Tibial artery (tissue), 4 donors: ENCODE results near the gene LSMEM2.

Experiments used
- DNase-seq, 2 donors: peaks; one replicate each; pipeline ENCODE4 v3.0.0-alpha.2; 2019
- H3K27ac ChIP-seq, 2 donors: fragments of 200-600 bp; sonication (generic) in 1 of 2; 1 replicate in 1 of 2; 2 replicates in 1 of 2; pipeline ENCODE4 v1.5.1; 2018 to 2019; ENCODE audit warnings: mild to moderate bottlenecking in 1 of 2
- H3K27me3 ChIP-seq, 2 donors: fragments of 200-600 bp; sonication (generic) in 1 of 2; one replicate each; pipeline versions ENCODE4 v1.5.1 to v1.6.0; 2016 to 2019
- H3K36me3 ChIP-seq, 3 donors: fragments of 200-600 bp; sonication (generic) in 2 of 3; one replicate each; pipeline ENCODE4 v1.5.1; 2016 to 2019; ENCODE audit warnings: mild to moderate bottlenecking in 2 of 3
- H3K4me1 ChIP-seq, 4 donors: fragments of 200-600 bp; sonication (generic) in 2 of 4; 1 replicate in 3 of 4; 2 replicates in 1 of 4; pipeline ENCODE4 v1.5.1; 2016 to 2019
- H3K4me3 ChIP-seq, 2 donors: fragments of 200-600 bp; sonication (generic) in 1 of 2; 1 replicate in 1 of 2; 2 replicates in 1 of 2; pipeline ENCODE4 v1.5.1; 2018 to 2019; ENCODE audit warnings: mild to moderate bottlenecking in 2 of 2
- H3K9me3 ChIP-seq, 3 donors: fragments of 200-600 bp; sonication (generic) in 1 of 3; one replicate each; pipeline ENCODE4 v1.5.1; 2016 to 2019
- CTCF ChIP-seq, 2 experiments: fragments of 200-600 bp in 1 of 2; fragments of 450-650 bp in 1 of 2; IDR thresholded peaks; one replicate each; pipeline ENCODE4 v1.5.1; 2017 to 2019; ENCODE audit warnings: antibody characterized with exemption in 2 of 2, mild to moderate bottlenecking in 1 of 2, moderate library complexity in 1 of 2
- intact Hi-C: fragments of 100-400 bp; cut with DNase I; formaldehyde crosslinking; loops from one replicate; pipeline ENCODE4 v1.15.0; 2023; ENCODE audit warnings: low total_unique reads

LSMEM2 gene

DNA sequence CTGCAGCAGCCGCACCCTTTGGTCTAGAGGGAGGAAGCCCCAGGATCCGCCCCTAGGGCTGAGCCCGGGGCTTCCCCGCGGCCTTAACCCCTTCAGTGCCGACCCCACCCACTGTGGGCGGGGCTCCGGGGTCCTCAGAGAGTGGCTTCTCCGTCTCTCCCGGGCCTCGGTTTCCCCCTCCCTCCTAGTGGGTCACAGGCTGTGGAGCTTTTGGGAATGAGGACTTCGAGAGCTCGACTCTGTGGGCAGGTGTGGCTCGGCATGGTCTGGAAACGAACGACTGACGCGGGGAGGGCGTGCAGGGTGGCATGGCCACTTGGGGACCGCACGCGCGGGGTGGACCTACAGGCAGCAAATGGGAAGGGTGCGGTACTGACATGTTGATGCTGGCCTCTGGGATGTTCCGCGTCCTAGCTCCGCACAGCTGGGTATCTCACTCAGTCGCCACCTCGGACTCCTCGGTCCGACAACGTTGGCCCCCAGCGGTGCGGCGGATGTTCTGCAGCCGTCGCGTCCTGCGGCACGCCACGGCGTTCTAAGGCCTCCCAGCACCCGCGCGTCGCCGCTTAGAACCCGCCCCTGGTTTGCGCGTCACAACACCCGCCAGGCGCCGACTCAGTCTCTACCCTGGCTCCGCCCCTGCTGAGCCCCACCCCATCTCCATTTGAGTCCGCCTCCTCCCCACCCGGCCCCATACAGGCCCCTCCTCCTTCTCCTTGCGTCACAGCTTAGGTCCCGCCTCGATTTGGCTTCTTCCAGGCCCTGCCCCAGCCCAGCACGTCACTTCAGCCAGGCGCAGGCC lies 20.1 kb downstream of the LSMEM2 start, which contains the start of the genes HYAL3 and NAA80:
Gene HYAL3, minus strand, starts transcription at position 570 of the 802 bp plus-strand sequence. CDS start 3,803 bp downstream, outside the sequence.
Gene NAA80, minus strand, starts transcription at position 570 of the 802 bp plus-strand sequence. CDS start 1,942 bp downstream, outside the sequence.
- no peaks in the 10 kb centered on the region for H3K9me3 ChIP-seq
- H3K27me3 ChIP-seq: no peaks in the 10 kb centered on the region
- peaks cover 8 to 41% (median 32%) of the 10 kb centered on the region in 4 donors for H3K4me1 ChIP-seq
- peak within 1 kb of the TSS; percentile 90 to 93 for H3K27ac ChIP-seq
- peaks cover 0 to 9% (median 0%) of the 10 kb centered on the region in 3 donors for H3K36me3 ChIP-seq
- intact Hi-C loops: no loop called here
- DNase-seq: peak; percentile 99 to 100
- H3K4me3 ChIP-seq: peak within 1 kb of the TSS; percentile 61 to 86
- TF ChIP-seq CTCF (IDR thresholded peaks at IDR 0.05): peak; percentile 43 to 67

DNA sequence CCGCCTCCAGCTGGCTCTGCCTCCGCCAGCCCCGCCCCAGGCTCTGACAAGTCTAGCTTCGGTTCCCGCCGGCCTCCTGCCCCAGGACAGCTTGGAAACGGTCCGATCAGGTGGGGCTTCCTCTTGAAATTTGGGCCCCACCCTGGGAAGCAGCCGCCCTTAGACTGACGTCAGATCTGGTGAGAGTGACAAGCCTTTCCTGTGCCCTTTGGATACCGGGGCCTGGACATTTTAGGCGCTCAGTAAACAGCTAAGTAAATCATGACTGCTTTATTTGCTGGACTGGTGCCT lies 20.7 kb downstream of the LSMEM2 start:
- Histone ChIP-seq H3K9me3 (no peaks in the 10 kb centered on the region), H3K4me1 (peaks cover 8 to 41% (median 32%) of the 10 kb centered on the region in 4 donors), H3K4me3 (peak overlapping the region; percentile 61 to 86), H3K36me3 (peaks cover 0 to 9% (median 0%) of the 10 kb centered on the region in 3 donors), H3K27ac (peak overlapping the region; percentile 90 to 93), H3K27me3 (no peaks in the 10 kb centered on the region)
- intact Hi-C loops: no loop called here
- TF ChIP-seq CTCF (IDR thresholded peaks at IDR 0.05): no peak
- DNase-seq: no peak

DNA sequence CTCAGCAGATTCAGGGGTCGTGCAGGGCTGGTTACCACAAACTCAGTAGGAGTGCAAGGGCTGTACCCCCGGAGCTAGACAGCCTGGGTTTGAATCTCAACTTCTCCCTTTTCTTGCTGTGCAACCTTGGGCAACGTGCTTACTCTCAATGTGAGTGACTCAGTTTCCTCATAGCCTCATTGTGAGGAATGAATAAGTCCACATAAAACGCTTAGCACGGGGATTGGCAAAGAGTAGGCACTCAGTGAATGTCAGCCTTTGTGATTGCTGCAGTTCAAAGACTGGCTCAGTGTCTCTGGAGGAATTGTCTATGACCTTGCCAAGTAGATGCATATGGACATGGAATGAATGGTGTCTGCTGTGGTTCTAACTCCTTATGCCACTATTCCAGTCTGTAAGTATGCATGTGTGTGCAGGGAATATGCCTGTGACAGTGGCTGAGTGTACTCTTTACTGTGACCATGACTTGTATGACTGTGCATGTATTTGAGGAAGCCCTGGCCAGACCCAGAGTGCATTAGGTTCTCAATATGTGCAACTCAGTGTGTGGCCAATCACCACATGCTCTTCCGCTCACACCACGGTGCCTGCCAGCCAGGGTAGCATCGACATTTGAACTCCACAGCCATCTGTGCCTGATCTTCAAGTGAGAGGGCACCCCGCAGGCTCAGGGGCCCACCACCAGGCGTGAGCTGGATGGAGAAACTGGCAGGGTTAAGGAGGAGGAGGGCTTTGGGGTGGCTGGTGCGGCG lies 21.2 kb downstream of the LSMEM2 start:
- Histone ChIP-seq H3K4me3 (peak overlapping the region; percentile 61 to 86), H3K27me3 (no peaks in the 10 kb centered on the region), H3K27ac (peak overlapping the region; percentile 90 to 93), H3K36me3 (peaks cover 0 to 9% (median 0%) of the 10 kb centered on the region in 3 donors), H3K4me1 (peaks cover 8 to 41% (median 32%) of the 10 kb centered on the region in 4 donors), H3K9me3 (no peaks in the 10 kb centered on the region)
- intact Hi-C loops: loop anchor here (2.0 kb wide), 1 partner anchor 21 kb away; no protein-coding TSS in a partner anchor
- DNase-seq: peak in 1 of 2 donors; percentile 77
- no peak for TF ChIP-seq CTCF (IDR thresholded peaks at IDR 0.05)

GRCh38 chr3:50300681-50301254 lies 21.9 kb downstream of the LSMEM2 start:
- Histone ChIP-seq H3K4me1 (peaks cover 8 to 41% (median 32%) of the 10 kb centered on the region in 4 donors), H3K27ac (peak overlapping the region; percentile 90 to 93), H3K4me3 (peak overlapping the region in 1 of 2 donors; percentile 86), H3K9me3 (no peaks in the 10 kb centered on the region), H3K36me3 (peaks cover 0 to 9% (median 0%) of the 10 kb centered on the region in 3 donors), H3K27me3 (no peaks in the 10 kb centered on the region)
- TF ChIP-seq CTCF (IDR thresholded peaks at IDR 0.05): no peak
- intact Hi-C loops: loop anchor here (2.0 kb wide), 1 partner anchor 20 kb away; no protein-coding TSS in a partner anchor
- DNase-seq: no peak
